ENCODE measurements around the gene ARHGAP25. TPM values are rescaled to one million over a fixed set of nuclear protein-coding genes. Genes with fewer than 3 reads are reported as not detected.

ARHGAP25 gene
- total RNA-seq, 1 experiment from 2014 or later = 6.2 TPM

- no TSS peak for BruUV-seq (replicated peaks)
- intact Hi-C loops (cut with micrococcal nuclease; ENCODE audit: unreplicated experiment) = no loop called here
- Histone ChIP-seq H3K9me3 (ENCODE audit: low read depth, low read length, poor library complexity, severe bottlenecking) (no peaks in the 10 kb centered on the region), H3K36me3 (ENCODE audit: insufficient read depth, low read length, poor library complexity, severe bottlenecking) (no peaks in the 10 kb centered on the region), H3K4me1 (ENCODE audit: insufficient read depth, low read length, poor library complexity, severe bottlenecking) (peaks cover 15% of the 10 kb centered on the region), H3K4me3 (ENCODE audit: low read depth, low read length, poor library complexity, severe bottlenecking) (no peak overlapping the region), H3K27me3 (replicated peaks; ENCODE audit: insufficient read depth, low read depth, low read length, poor library complexity) (no peaks in the 10 kb centered on the region), H3K27ac (ENCODE audit: low read depth, low read length, poor library complexity, severe bottlenecking) (no peak overlapping the region)
- ChIA-PET POLR2A (ENCODE audit: low non-redundant PET) (no interaction called here), CTCF (interaction anchor here (0.6 kb wide), 1 partner anchor 146 kb away, joined by 3 read pairs; no protein-coding TSS in a partner anchor)
- no peak for DNase-seq (ENCODE audit: low spot score)
- TF ChIP-seq CTCF (conservative IDR thresholded peaks at IDR 0.05; ENCODE audit: low read depth, low read length) (no peak), EZH2 (IDR thresholded peaks at IDR 0.05; ENCODE audit: borderline replicate concordance, low read depth, low read length, poor library complexity, severe bottlenecking) (no peak)
These were observed 13.9 kb upstream of the ARHGAP25 start for GRCh38 chr2:68720665-68721064.

- Histone ChIP-seq H3K27ac (ENCODE audit: low read depth, low read length, poor library complexity, severe bottlenecking) (no peak overlapping the region), H3K27me3 (replicated peaks; ENCODE audit: insufficient read depth, low read depth, low read length, poor library complexity) (no peaks in the 10 kb centered on the region), H3K4me1 (ENCODE audit: insufficient read depth, low read length, poor library complexity, severe bottlenecking) (peaks cover 15% of the 10 kb centered on the region), H3K4me3 (ENCODE audit: low read depth, low read length, poor library complexity, severe bottlenecking) (no peak overlapping the region), H3K9me3 (ENCODE audit: low read depth, low read length, poor library complexity, severe bottlenecking) (no peaks in the 10 kb centered on the region), H3K36me3 (ENCODE audit: insufficient read depth, low read length, poor library complexity, severe bottlenecking) (no peaks in the 10 kb centered on the region)
- ChIA-PET CTCF (interaction anchor here (0.7 to 1.6 kb wide), 2 partner anchors 30 to 234 kb away, joined by 3 to 4 read pairs; no protein-coding TSS in a partner anchor), POLR2A (ENCODE audit: low non-redundant PET) (no interaction called here)
- intact Hi-C loops (cut with micrococcal nuclease; ENCODE audit: unreplicated experiment) = no loop called here
- peak; percentile 70 for DNase-seq (ENCODE audit: low spot score)
- TF ChIP-seq CTCF (conservative IDR thresholded peaks at IDR 0.05; ENCODE audit: low read depth, low read length) (no peak), EZH2 (IDR thresholded peaks at IDR 0.05; ENCODE audit: borderline replicate concordance, low read depth, low read length, poor library complexity, severe bottlenecking) (no peak)
- no TSS peak for BruUV-seq (replicated peaks)
These were observed 13.0 kb upstream of the ARHGAP25 start for GRCh38 chr2:68721482-68722101.

GRCh38 chr2:68722712-68723111 is 11.9 kb upstream of the ARHGAP25 start:
- BruUV-seq (replicated peaks) = no TSS peak
- intact Hi-C loops (cut with micrococcal nuclease; ENCODE audit: unreplicated experiment) = no loop called here

More at GRCh38 chr2:68722712-68723111, 11.9 kb upstream of the ARHGAP25 start:
- H3K4me3 ChIP-seq (ENCODE audit: low read depth, low read length, poor library complexity, severe bottlenecking) = no peak overlapping the region
- no peak overlapping the region for H3K27ac ChIP-seq (ENCODE audit: low read depth, low read length, poor library complexity, severe bottlenecking)
- no peaks in the 10 kb centered on the region for H3K9me3 ChIP-seq (ENCODE audit: low read depth, low read length, poor library complexity, severe bottlenecking)
- no peak for DNase-seq (ENCODE audit: low spot score)
- H3K27me3 ChIP-seq (replicated peaks; ENCODE audit: insufficient read depth, low read depth, low read length, poor library complexity) = no peaks in the 10 kb centered on the region
- no peaks in the 10 kb centered on the region for H3K36me3 ChIP-seq (ENCODE audit: insufficient read depth, low read length, poor library complexity, severe bottlenecking)
- ChIA-PET CTCF (interaction anchor here (1.6 kb wide), 1 partner anchor 29 kb away, joined by 4 read pairs; no protein-coding TSS in a partner anchor), POLR2A (ENCODE audit: low non-redundant PET) (no interaction called here)
- H3K4me1 ChIP-seq (ENCODE audit: insufficient read depth, low read length, poor library complexity, severe bottlenecking) = peaks cover 15% of the 10 kb centered on the region
- TF ChIP-seq EZH2 (IDR thresholded peaks at IDR 0.05; ENCODE audit: borderline replicate concordance, low read depth, low read length, poor library complexity, severe bottlenecking) (no peak), CTCF (conservative IDR thresholded peaks at IDR 0.05; ENCODE audit: low read depth, low read length) (0 out of 2 replicates have a peak, but pooled peaks have one; percentile 29)

Data from A673 (cell line).